Measurements from ENCODE around the gene UQCRQ.
A peak's percentile ranks its signal among the peaks of the same experiment; 100 is the strongest.

UQCRQ gene

GRCh38 chr5:132866342-132867045 lies at the start of gene UQCRQ, which contains the start of gene GDF9:
Gene UQCRQ (plus strand): TSS chr5:132866642. CDS start chr5:132866882, 240 bp downstream.
Gene GDF9 (minus strand): TSS chr5:132866469. CDS start chr5:132864533, 1,936 bp downstream.
- DNase-seq (ENCODE audit: low read depth) = peak; percentile 81

GRCh38 chr5:132817011-132817410 lies 49.4 kb upstream of the UQCRQ start:
- no peak for DNase-seq (ENCODE audit: low read depth)

GRCh38 chr5:132819468-132819867 lies 47.0 kb upstream of the UQCRQ start:
- no peak for DNase-seq (ENCODE audit: low read depth)

- DNase-seq (ENCODE audit: low read depth) = peak; percentile 78
These were observed 46.2 kb upstream of the UQCRQ start for GRCh38 chr5:132820162-132820754.

GRCh38 chr5:132821350-132821749 lies 45.1 kb upstream of the UQCRQ start:
- no peak for DNase-seq (ENCODE audit: low read depth)

GRCh38 chr5:132821791-132822190 lies 44.7 kb upstream of the UQCRQ start:
- DNase-seq (ENCODE audit: low read depth) = no peak

GRCh38 chr5:132822650-132823480 lies 43.6 kb upstream of the UQCRQ start:
- no peak for DNase-seq (ENCODE audit: low read depth)

GRCh38 chr5:132823481-132824050 lies 42.9 kb upstream of the UQCRQ start:
- DNase-seq (ENCODE audit: low read depth) = no peak

GRCh38 chr5:132824426-132824825 lies 42.0 kb upstream of the UQCRQ start:
- DNase-seq (ENCODE audit: low read depth) = no peak

- no peak for DNase-seq (ENCODE audit: low read depth)
These were observed 41.2 kb upstream of the UQCRQ start for GRCh38 chr5:132825033-132825833.

GRCh38 chr5:132825834-132826391 lies 40.5 kb upstream of the UQCRQ start:
- DNase-seq (ENCODE audit: low read depth) = no peak

- no peak for DNase-seq (ENCODE audit: low read depth)
These were observed 39.9 kb upstream of the UQCRQ start for GRCh38 chr5:132826424-132827082.

- no peak for DNase-seq (ENCODE audit: low read depth)
These were observed 38.3 kb upstream of the UQCRQ start for GRCh38 chr5:132827943-132828673.

GRCh38 chr5:132828846-132829494 lies 37.5 kb upstream of the UQCRQ start:
- DNase-seq (ENCODE audit: low read depth) = no peak

- DNase-seq (ENCODE audit: low read depth) = peak; percentile 50
These were observed 36.6 kb upstream of the UQCRQ start for GRCh38 chr5:132829742-132830435.

- no peak for DNase-seq (ENCODE audit: low read depth)
These were observed 35.9 kb upstream of the UQCRQ start, which contains the start of gene SHROOM1 for GRCh38 chr5:132830436-132831094. Gene SHROOM1 (minus strand): TSS chr5:132830647. CDS start chr5:132826140, 4,507 bp downstream.

- no peak for DNase-seq (ENCODE audit: low read depth)
These were observed 35.2 kb upstream of the UQCRQ start for GRCh38 chr5:132831095-132831860.

Data from activated T-helper 9 cell treated with anti-CD3 and anti-CD28 coated beads, Interleukin-2, amount 50 U/mL, for 16 hours (primary cell).